ENCODE results near the gene B3GALT2.

The B3GALT2 gene

GRCh38 chr1:193183019-193183627 lies 3.3 kb downstream of the B3GALT2 start:
- DNase-seq (ENCODE audit: low read depth): peak; percentile 78
- no peak overlapping the region for H3K4me3 ChIP-seq (replicated peaks; ENCODE audit: low read depth, low read length)
- TF ChIP-seq CTCF (IDR thresholded peaks at IDR 0.05; ENCODE audit: low read length, missing control alignments): peak; percentile 85

GRCh38 chr1:193181985-193182384 lies 4.4 kb downstream of the B3GALT2 start:
- H3K4me3 ChIP-seq (replicated peaks; ENCODE audit: low read depth, low read length): no peak overlapping the region
- peak; percentile 14 for DNase-seq (ENCODE audit: low read depth)
- TF ChIP-seq CTCF (IDR thresholded peaks at IDR 0.05; ENCODE audit: low read length, missing control alignments): no peak

- no peak for DNase-seq (ENCODE audit: low read depth)
- TF ChIP-seq CTCF (IDR thresholded peaks at IDR 0.05; ENCODE audit: low read length, missing control alignments): no peak
- H3K4me3 ChIP-seq (replicated peaks; ENCODE audit: low read depth, low read length): no peak overlapping the region
Observed at GRCh38 chr1:193181536-193181935, 4.9 kb downstream of the B3GALT2 start.

- H3K4me3 ChIP-seq (replicated peaks; ENCODE audit: low read depth, low read length): no peak overlapping the region
- TF ChIP-seq CTCF (IDR thresholded peaks at IDR 0.05; ENCODE audit: low read length, missing control alignments): no peak
Observed at GRCh38 chr1:193179094-193179493, 7.3 kb downstream of the B3GALT2 start.

GRCh38 chr1:193176788-193177187 lies 9.6 kb downstream of the B3GALT2 start:
- no peak for TF ChIP-seq CTCF (IDR thresholded peaks at IDR 0.05; ENCODE audit: low read length, missing control alignments)
- no peak for DNase-seq (ENCODE audit: low read depth)
- H3K4me3 ChIP-seq (replicated peaks; ENCODE audit: low read depth, low read length): no peak overlapping the region

More at GRCh38 chr1:193179094-193179493, 7.3 kb downstream of the B3GALT2 start:
- no peak for DNase-seq (ENCODE audit: low read depth)

GRCh38 chr1:193176113-193176512 lies 10.3 kb downstream of the B3GALT2 start:
- no peak overlapping the region for H3K4me3 ChIP-seq (replicated peaks; ENCODE audit: low read depth, low read length)
- no peak for DNase-seq (ENCODE audit: low read depth)
- TF ChIP-seq CTCF (IDR thresholded peaks at IDR 0.05; ENCODE audit: low read length, missing control alignments): no peak

- no peak for DNase-seq (ENCODE audit: low read depth)
- TF ChIP-seq CTCF (IDR thresholded peaks at IDR 0.05; ENCODE audit: low read length, missing control alignments): no peak
Observed at GRCh38 chr1:193157360-193157759, 29.1 kb downstream of the B3GALT2 start.

More at GRCh38 chr1:193157360-193157759, 29.1 kb downstream of the B3GALT2 start:
- no peak overlapping the region for H3K4me3 ChIP-seq (replicated peaks; ENCODE audit: low read depth, low read length)

All from fibroblast of pulmonary artery (primary cell).